Fibroblast of the conjunctiva (primary cell): ENCODE measurements around the gene MED27.
"Not testable (repeated sequence)": the region's sequence is repeated elsewhere in the genome, so short reads cannot be mapped to it uniquely, and the experiment has no call there.

Experiments used
- DNase-seq: peaks from one replicate; pipeline ENCODE4 v3.0.0-alpha.2; 2010; ENCODE audit warnings: low read depth

The MED27 gene

GRCh38 chr9:132075853-132076252 is 3.8 kb downstream of the MED27 start:
- DNase-seq: no peak

- peak; percentile 49 for DNase-seq
Observed at GRCh38 chr9:132074736-132075135, 4.9 kb downstream of the MED27 start.

GRCh38 chr9:132071847-132072507 is 7.7 kb downstream of the MED27 start:
- DNase-seq: no peak

- no peak for DNase-seq
Observed at GRCh38 chr9:132069046-132069898, 10.4 kb downstream of the MED27 start.

- DNase-seq: no peak
Observed at GRCh38 chr9:132068605-132069004, 11.1 kb downstream of the MED27 start.

GRCh38 chr9:132066511-132066910 is 13.2 kb downstream of the MED27 start:
- no peak for DNase-seq

- DNase-seq: no peak
Observed at GRCh38 chr9:132066057-132066456, 13.6 kb downstream of the MED27 start.

GRCh38 chr9:132063281-132063680 is 16.4 kb downstream of the MED27 start:
- no peak for DNase-seq

- DNase-seq: no peak
Observed at GRCh38 chr9:132062806-132063205, 16.9 kb downstream of the MED27 start.

- no peak for DNase-seq
Observed at GRCh38 chr9:132061526-132061925, 18.1 kb downstream of the MED27 start.

GRCh38 chr9:132059361-132059760 is 20.3 kb downstream of the MED27 start:
- DNase-seq: no peak

- not testable (repeated sequence) for DNase-seq
Observed at GRCh38 chr9:132058226-132058625, 21.4 kb downstream of the MED27 start.

- no peak for DNase-seq
Observed at GRCh38 chr9:132056717-132057560, 22.7 kb downstream of the MED27 start.

GRCh38 chr9:132055756-132056155 is 23.9 kb downstream of the MED27 start:
- DNase-seq: no peak

GRCh38 chr9:132054024-132054423 is 25.6 kb downstream of the MED27 start:
- no peak for DNase-seq

- no peak for DNase-seq
Observed at GRCh38 chr9:132049900-132050299, 29.8 kb downstream of the MED27 start.

- DNase-seq: no peak
Observed at GRCh38 chr9:132049323-132049882, 30.3 kb downstream of the MED27 start.

GRCh38 chr9:132048201-132048600 is 31.5 kb downstream of the MED27 start:
- no peak for DNase-seq

- DNase-seq: no peak
Observed at GRCh38 chr9:132046456-132046855, 33.2 kb downstream of the MED27 start.

- DNase-seq: peak; percentile 12
Observed at GRCh38 chr9:132044176-132044875, 35.3 kb downstream of the MED27 start.

GRCh38 chr9:132043708-132044107 is 36.0 kb downstream of the MED27 start:
- DNase-seq: no peak

GRCh38 chr9:132042324-132042723 is 37.3 kb downstream of the MED27 start:
- peak; percentile 79 for DNase-seq
